ENCODE data around the gene OPN4.

GRCh38 chr10:86648704-86649427 is 5.5 kb upstream of the OPN4 start:
- TF ChIP-seq CTCF (IDR thresholded peaks at IDR 0.05; ENCODE audit: insufficient read depth, low read depth, low read length) (no peak), EZH2 (IDR thresholded peaks at IDR 0.05; ENCODE audit: insufficient read depth, low read length) (no peak)

Data from astrocyte (in vitro differentiated cells and primary cell).